Lung (tissue), 12 donors: ENCODE results near the gene ADM. TPM values are rescaled to one million over a fixed set of nuclear protein-coding genes. Genes with fewer than 3 reads are reported as not detected.

Source experiments
- ATAC-seq: fragments of 200-7000 bp; cut with Tn5 transposase; one replicate; pipeline ENCODE4 v1.9.1; 2020; ENCODE audit warnings: moderate number of reproducible peaks; ENCODE audit not compliant: insufficient read depth, low FRiP score
- DNase-seq, 3 donors: peaks; one replicate each; pipeline ENCODE4 v3.0.0-alpha.2; 2013 to 2017
- H3K27ac ChIP-seq, 2 donors: one replicate each; pipeline ENCODE4 v1.5.1; 2013; ENCODE audit warnings: mild to moderate bottlenecking in 2 of 2, moderate library complexity in 2 of 2, control low read depth in 1 of 2, inconsistent platforms in 1 of 2, low read depth in 1 of 2, low read length in 1 of 2
- H3K27me3 ChIP-seq, 3 donors: one replicate each; pipeline ENCODE4 v1.5.1; 2013; ENCODE audit warnings: low read length in 2 of 3; ENCODE audit not compliant: control insufficient read depth in 3 of 3, insufficient read depth in 3 of 3
- H3K36me3 ChIP-seq, 4 donors: one replicate each; pipeline ENCODE4 v1.5.1; 2013; ENCODE audit warnings: low read length in 4 of 4, mild to moderate bottlenecking in 1 of 4, moderate library complexity in 1 of 4; ENCODE audit not compliant: control insufficient read depth in 4 of 4, insufficient read depth in 4 of 4
- H3K4me1 ChIP-seq, 5 donors: one replicate each; pipeline ENCODE4 v1.5.1; 2013; ENCODE audit warnings: low read length in 5 of 5, mild to moderate bottlenecking in 2 of 5, moderate library complexity in 1 of 5; ENCODE audit not compliant: control insufficient read depth in 5 of 5, insufficient read depth in 5 of 5
- H3K4me3 ChIP-seq: one replicate; pipeline ENCODE4 v1.5.1; 2013; ENCODE audit warnings: mild to moderate bottlenecking, control low read depth, moderate library complexity
- H3K9ac ChIP-seq, 2 donors: one replicate each; pipeline ENCODE4 v1.5.1; 2013; ENCODE audit warnings: low read length in 2 of 2, control low read depth in 1 of 2; ENCODE audit not compliant: insufficient read depth in 1 of 2
- H3K9me3 ChIP-seq, 4 donors: one replicate each; pipeline ENCODE4 v1.5.1; 2013; ENCODE audit warnings: low read length in 3 of 4, mild to moderate bottlenecking in 1 of 4, moderate library complexity in 1 of 4; ENCODE audit not compliant: control insufficient read depth in 4 of 4, insufficient read depth in 3 of 4
- WGBS, 2 donors: extraction: QIAGEN DNeasy Blood & Tissue Kit; methylation state at CpG; one replicate each; pipeline ENCODE4 v1.1.7; 2013; 5-methylcytosine and 5-hydroxymethylcytosine counted together
- polyA plus RNA-seq, 2 donors: library from polyadenylated mRNA; stranded (reverse); fragments of 200-250 nt; gene quantifications; one replicate each; pipeline ENCODE4 v1.2.1, GENCODE V29; 2013
- total RNA-seq, 2 donors: library from RNA; depleted of rRNA in 1 of 2; stranded (reverse); fragments of >200 nt in 1 of 2; gene quantifications; one replicate each; pipeline ENCODE4 v1.2.1, GENCODE V29; 2014 to 2021
- TF ChIP-seq, protein P1 (sequence below): IDR thresholded peaks from 2 replicates; pipeline ENCODE4 v1.5.1; 2012; ENCODE audit warnings: mild to moderate bottlenecking; ENCODE audit errors: control extremely low read depth, extremely low read depth
- donor health status: control.
- donor health status: control.
- donor health status: Bipolar disorder and iron deficiency.
- donor health status: healthy.
- donor health status: DM: yes; HTN: yes; CAD: no.

Gene ADM
- total and polyA plus RNA-seq, 4 donors, result 16.2 to 349 (median 44.7) TPM

DNA sequence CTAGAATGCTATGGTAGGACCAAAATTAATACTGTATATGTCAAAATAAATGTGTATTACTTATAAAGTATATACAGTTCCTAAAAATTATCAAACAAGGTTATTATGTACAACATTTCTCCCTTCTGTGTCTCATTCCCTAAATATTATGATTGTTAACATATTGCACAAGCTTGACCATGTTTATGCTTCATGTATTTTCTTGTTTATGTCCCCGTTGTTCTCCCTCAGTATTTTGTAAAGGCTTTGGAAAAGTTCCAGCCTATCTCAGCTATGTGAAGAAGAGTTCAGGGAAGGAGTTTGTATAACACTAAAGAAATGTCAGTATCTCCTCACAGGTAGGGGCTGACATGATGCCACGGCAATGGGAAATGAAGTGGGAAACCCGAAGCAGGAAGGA lies 19.6 kb downstream of the ADM start:
- ATAC-seq (no peak), DNase-seq (peak in 2 of 3 donors; percentile 49 to 70)
- Histone ChIP-seq H3K27me3 (no peaks in the 10 kb centered on the region), H3K4me1 (peaks cover 7 to 52% (median 15%) of the 10 kb centered on the region in 5 donors), H3K4me3 (no peak overlapping the region), H3K36me3 (no peaks in the 10 kb centered on the region), H3K9me3 (no peaks in the 10 kb centered on the region), H3K9ac (no peak overlapping the region), H3K27ac (no peak overlapping the region)
- 45 to 67% methylated on average over 3 of the region's 3 CpGs for WGBS, 2 donors
- TF ChIP-seq, protein P1, sequence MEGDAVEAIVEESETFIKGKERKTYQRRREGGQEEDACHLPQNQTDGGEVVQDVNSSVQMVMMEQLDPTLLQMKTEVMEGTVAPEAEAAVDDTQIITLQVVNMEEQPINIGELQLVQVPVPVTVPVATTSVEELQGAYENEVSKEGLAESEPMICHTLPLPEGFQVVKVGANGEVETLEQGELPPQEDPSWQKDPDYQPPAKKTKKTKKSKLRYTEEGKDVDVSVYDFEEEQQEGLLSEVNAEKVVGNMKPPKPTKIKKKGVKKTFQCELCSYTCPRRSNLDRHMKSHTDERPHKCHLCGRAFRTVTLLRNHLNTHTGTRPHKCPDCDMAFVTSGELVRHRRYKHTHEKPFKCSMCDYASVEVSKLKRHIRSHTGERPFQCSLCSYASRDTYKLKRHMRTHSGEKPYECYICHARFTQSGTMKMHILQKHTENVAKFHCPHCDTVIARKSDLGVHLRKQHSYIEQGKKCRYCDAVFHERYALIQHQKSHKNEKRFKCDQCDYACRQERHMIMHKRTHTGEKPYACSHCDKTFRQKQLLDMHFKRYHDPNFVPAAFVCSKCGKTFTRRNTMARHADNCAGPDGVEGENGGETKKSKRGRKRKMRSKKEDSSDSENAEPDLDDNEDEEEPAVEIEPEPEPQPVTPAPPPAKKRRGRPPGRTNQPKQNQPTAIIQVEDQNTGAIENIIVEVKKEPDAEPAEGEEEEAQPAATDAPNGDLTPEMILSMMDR, result no peak

DNA sequence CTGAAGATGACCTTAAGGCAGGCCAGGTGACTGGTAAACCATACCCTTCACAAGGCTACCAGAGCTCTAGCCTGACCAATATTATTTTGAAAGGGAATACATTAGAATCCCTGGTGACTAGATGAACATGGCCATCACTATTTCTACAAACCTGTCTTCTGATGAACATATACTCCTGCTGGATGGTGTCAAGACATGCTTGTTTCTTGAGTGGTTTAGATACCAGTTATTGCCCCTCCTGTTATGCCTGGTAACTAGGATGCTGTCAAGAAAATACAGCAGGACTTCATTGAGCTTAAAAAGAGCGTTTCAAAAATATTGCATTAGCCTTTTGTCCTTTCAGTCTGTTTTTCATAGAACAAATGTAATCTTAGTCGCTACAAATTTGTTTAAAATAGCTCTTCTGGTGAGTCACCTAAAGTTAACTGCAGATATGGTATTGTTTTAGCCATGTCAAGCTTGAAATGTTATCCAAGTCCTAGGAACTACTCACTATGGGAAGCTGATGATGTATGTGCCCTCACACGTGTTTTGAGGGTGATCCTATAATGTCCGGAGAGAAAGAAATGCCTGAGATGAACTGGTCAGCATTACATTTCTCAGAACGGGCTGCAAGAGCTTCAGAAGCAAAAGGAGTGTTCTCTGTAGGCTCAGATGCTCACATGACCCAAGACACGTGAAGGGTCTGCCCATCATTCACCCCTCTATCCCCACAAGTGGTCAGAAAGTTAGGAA lies 20.6 kb downstream of the ADM start:
- 65 to 78% methylated on average over 6 of the region's 6 CpGs for WGBS, 2 donors
- H3K27ac ChIP-seq, result peak overlapping the region in 1 of 2 donors; percentile 32
- ATAC-seq (no peak), DNase-seq (peak in 1 of 3 donors; percentile 45)
- no peak overlapping the region for H3K4me3 ChIP-seq
- TF ChIP-seq, protein P1, result no peak
- H3K36me3 ChIP-seq, result no peaks in the 10 kb centered on the region
- H3K9ac ChIP-seq, result no peak overlapping the region
- no peaks in the 10 kb centered on the region for H3K9me3 ChIP-seq
- H3K27me3 ChIP-seq, result no peaks in the 10 kb centered on the region
- H3K4me1 ChIP-seq, result peaks cover 5 to 44% (median 15%) of the 10 kb centered on the region in 5 donors

DNA sequence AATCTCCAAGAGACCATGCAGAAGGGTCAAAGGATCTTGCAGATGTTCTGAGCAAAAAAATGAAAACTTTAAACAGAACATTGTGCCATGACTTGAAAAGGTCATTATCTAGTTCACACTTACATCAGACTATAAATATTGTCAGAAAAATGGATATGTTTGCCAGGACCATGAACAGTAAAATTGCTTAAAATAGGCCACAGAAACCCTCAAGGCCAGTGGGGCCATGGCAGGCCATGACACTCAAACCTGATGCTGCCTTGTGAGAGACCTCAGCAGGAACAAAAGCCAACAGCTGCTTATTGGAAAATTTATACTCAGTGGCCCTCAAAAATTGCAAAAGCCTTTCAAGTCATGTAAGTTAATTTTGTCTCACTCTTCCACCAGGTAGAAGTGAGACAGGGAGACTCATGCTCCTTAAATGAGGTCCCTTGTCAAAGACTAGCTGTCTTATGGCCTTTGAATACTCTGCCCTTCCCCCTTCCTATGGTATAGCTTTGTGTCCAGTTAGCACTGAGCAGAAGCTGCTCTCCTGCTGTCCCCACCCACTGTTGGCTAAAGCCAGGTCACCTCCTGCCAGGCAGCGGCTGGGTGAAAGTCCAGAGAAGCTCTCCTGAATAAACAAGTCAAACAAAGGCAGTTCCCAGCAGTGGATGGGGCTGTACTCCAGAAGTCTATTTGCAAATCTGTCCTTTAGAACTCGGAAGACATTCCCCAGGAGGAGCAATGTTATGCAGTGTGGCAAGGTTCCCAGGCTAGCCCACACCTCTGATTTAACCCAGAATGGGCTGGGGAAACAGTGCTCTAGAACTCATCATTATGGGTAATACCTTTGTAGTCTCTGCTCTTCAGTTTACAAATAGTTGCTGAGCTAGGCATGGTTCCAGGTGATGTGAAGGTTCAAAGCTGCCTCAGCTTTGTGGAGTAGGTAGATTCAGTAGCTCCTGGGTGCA lies 21.4 kb downstream of the ADM start:
- H3K27me3 ChIP-seq, result no peaks in the 10 kb centered on the region
- 32 to 71% methylated on average over 2 of the region's 2 CpGs for WGBS, 2 donors
- H3K4me1 ChIP-seq, result peaks cover 5 to 44% (median 15%) of the 10 kb centered on the region in 5 donors
- ATAC-seq (no peak), DNase-seq (peak in 1 of 3 donors; percentile 52)
- no peak overlapping the region for H3K9ac ChIP-seq
- H3K27ac ChIP-seq, result peak overlapping the region in 1 of 2 donors; percentile 50
- TF ChIP-seq, protein P1, result no peak
- no peak overlapping the region for H3K4me3 ChIP-seq
- H3K9me3 ChIP-seq, result no peaks in the 10 kb centered on the region
- no peaks in the 10 kb centered on the region for H3K36me3 ChIP-seq
